ENCODE data around the gene CACNG6.

DNA sequence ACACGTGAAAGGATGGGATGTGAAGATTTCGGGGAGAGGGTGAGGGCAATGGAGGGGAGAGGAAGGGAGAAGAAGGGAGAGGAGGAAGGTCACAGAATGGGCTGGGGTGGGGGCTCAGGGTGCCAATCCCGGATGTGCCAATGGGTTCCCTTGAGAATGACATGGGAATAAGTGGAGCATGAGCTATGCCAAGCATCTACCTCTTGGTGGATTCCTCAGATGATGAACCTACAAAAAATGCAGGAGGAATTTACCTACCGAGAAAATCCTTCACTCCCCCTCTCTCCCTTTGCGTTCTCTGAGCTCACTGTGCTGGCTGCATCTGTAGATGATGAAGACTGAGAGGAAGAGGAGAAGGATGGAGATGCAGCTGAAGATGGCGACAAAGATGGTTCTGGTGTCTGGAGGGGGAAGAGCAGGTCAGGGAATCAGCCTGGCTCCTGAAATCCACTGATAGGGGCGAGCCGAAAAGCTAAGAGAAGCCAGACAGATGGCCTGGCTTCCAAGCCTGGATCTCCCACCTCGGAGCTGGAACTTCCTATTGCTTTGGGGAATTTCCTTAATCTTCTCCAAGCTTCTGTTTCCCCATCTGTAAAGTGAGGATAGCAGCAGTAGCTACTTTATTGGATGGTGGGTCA lies 50.7 kb downstream of the CACNG6 start:
- TF ChIP-seq CTCF (IDR thresholded peaks at IDR 0.05) (no peak), POLR2AphosphoS5 (IDR thresholded peaks at IDR 0.05) (no peak), POLR2A (IDR thresholded peaks at IDR 0.05) (no peak)

Measured in breast epithelium (tissue), 3 donors.